H1 (cell line): ENCODE results near the gene SGMS1. TPM values are rescaled to one million over a fixed set of nuclear protein-coding genes. Genes with fewer than 3 reads are reported as not detected.

Experiments used
- CTCF ChIA-PET: fragments of 300-600 bp; sonication (Branson Sonifier 250); formaldehyde crosslinking; loops from one replicate; lab custom pipeline; 2021; ENCODE audit not compliant: partially characterized antibody; lab: Charles Lee
- POLR2A ChIA-PET: fragments of 300-600 bp; sonication (Branson Sonifier 250); formaldehyde crosslinking; loops from one replicate; lab custom pipeline; 2021; ENCODE audit warnings: inconsistent platforms; ENCODE audit not compliant: partially characterized antibody; lab: Charles Lee
- DNase-seq, 2 experiments: peaks; one replicate each; pipeline versions ENCODE4 v3.0.0 to v3.0.0-alpha.2; 2010 to 2022; ENCODE audit warnings: low spot score in 2 of 2, low read depth in 1 of 2, mixed read lengths in 1 of 2
- FAIRE-seq: peaks from 2 replicates; lab custom pipeline; 2011; peaks lifted over from hg19 to GRCh38; lab: Jason Lieb, UNC
- H2AFZ ChIP-seq: 2 replicates; pipeline ENCODE4 v1.8.1; 2012; ENCODE audit warnings: low read length, inconsistent platforms
- H2AK5ac ChIP-seq: 2 replicates; pipeline ENCODE4 v1.6.1; 2013; ENCODE audit warnings: low read depth, low read length
- H2BK120ac ChIP-seq: replicated peaks from 2 replicates; pipeline ENCODE3; 2013; ENCODE audit warnings: low read depth, low read length, inconsistent platforms
- H2BK12ac ChIP-seq: 2 replicates; pipeline ENCODE4 v1.6.1; 2013; ENCODE audit warnings: low read depth, low read length
- H2BK15ac ChIP-seq: 2 replicates; pipeline ENCODE4 v1.6.1; 2013; ENCODE audit warnings: low read length
- H2BK20ac ChIP-seq: 2 replicates; pipeline ENCODE4 v1.6.1; 2013; ENCODE audit warnings: low read length
- H2BK5ac ChIP-seq: 2 replicates; pipeline ENCODE4 v1.6.1; 2013; ENCODE audit warnings: low read depth, low read length
- H3K14ac ChIP-seq: 2 replicates; pipeline ENCODE4 v1.6.1; 2013; ENCODE audit warnings: inconsistent platforms; ENCODE audit not compliant: insufficient read length
- H3K18ac ChIP-seq: 2 replicates; pipeline ENCODE4 v1.6.1; 2013; ENCODE audit warnings: low read length; ENCODE audit errors: extremely low read depth
- H3K23ac ChIP-seq: 2 replicates; pipeline ENCODE4 v1.6.1; 2013; ENCODE audit warnings: inconsistent platforms; ENCODE audit not compliant: insufficient read length
- H3K23me2 ChIP-seq: 2 replicates; pipeline ENCODE4 v1.6.1; 2013; ENCODE audit warnings: low read depth, low read length
- H3K27ac ChIP-seq: 2 replicates; pipeline ENCODE4 v1.6.1; 2011; ENCODE audit warnings: low read depth, low read length, inconsistent platforms
- H3K27me3 ChIP-seq, 4 experiments: replicated peaks in 1 of 4; 1 replicate in 1 of 4; 2 replicates in 3 of 4; pipeline versions ENCODE4 v1.6.1 to v1.8.1; 2011 to 2013; ENCODE audit warnings: low read length in 3 of 4, mild to moderate bottlenecking in 3 of 4, inconsistent platforms in 2 of 4, mixed read lengths in 2 of 4, moderate library complexity in 1 of 4; ENCODE audit not compliant: control insufficient read depth in 3 of 4, insufficient read depth in 3 of 4; ENCODE audit errors: extremely low read depth in 1 of 4
- H3K36me3 ChIP-seq, 4 experiments: 2 replicates each; pipeline versions ENCODE4 v1.6.1 to v1.8.1; 2011 to 2013; ENCODE audit warnings: mild to moderate bottlenecking in 4 of 4, low read length in 3 of 4, moderate library complexity in 2 of 4, control low read depth in 1 of 4, inconsistent platforms in 1 of 4; ENCODE audit not compliant: insufficient read depth in 4 of 4, control insufficient read depth in 2 of 4
- H3K4ac ChIP-seq: replicated peaks from 2 replicates; pipeline ENCODE3; 2013; ENCODE audit warnings: low read length, low read depth, mixed read lengths, inconsistent platforms; ENCODE audit not compliant: insufficient read length
- H3K4me1 ChIP-seq, 4 experiments: replicated peaks in 1 of 4; 1 replicate in 1 of 4; 2 replicates in 3 of 4; pipeline versions ENCODE4 v1.6.1 to v1.8.1; 2011 to 2013; ENCODE audit warnings: low read length in 3 of 4, inconsistent platforms in 2 of 4, mixed read lengths in 1 of 4; ENCODE audit not compliant: insufficient read depth in 4 of 4, control insufficient read depth in 3 of 4
- H3K4me2 ChIP-seq, 2 experiments: 2 replicates each; pipeline versions ENCODE4 v1.6.1 to v1.8.1; 2011 to 2013; ENCODE audit warnings: low read depth in 2 of 2, low read length in 2 of 2, control low read depth in 1 of 2, inconsistent platforms in 1 of 2, mild to moderate bottlenecking in 1 of 2; ENCODE audit not compliant: insufficient read depth in 1 of 2
- H3K4me3 ChIP-seq, 4 experiments: fragments of 200-600, 300-600 bp in 1 of 4; sonication (generic), shearing (Covaris generic), sonication (Bioruptor Twin) in 1 of 4; 2 replicates each; pipeline versions ENCODE4 v1.5.1 to v1.8.1; 2011 to 2016; ENCODE audit warnings: low read length in 4 of 4, low read depth in 3 of 4, control low read depth in 2 of 4, inconsistent platforms in 2 of 4, mild to moderate bottlenecking in 2 of 4, mixed read lengths in 1 of 4, moderate library complexity in 1 of 4; ENCODE audit not compliant: insufficient read depth in 2 of 4; ENCODE audit errors: extremely low read depth in 1 of 4
- H3K56ac ChIP-seq: replicated peaks from 2 replicates; pipeline ENCODE3; 2013; ENCODE audit warnings: low read depth, mild to moderate bottlenecking, mixed read lengths, low read length, inconsistent platforms; ENCODE audit not compliant: insufficient read length
- H3K79me1 ChIP-seq: 2 replicates; pipeline ENCODE4 v1.6.1; 2013; ENCODE audit warnings: low read depth, low read length, control low read depth
- H3K79me2 ChIP-seq, 2 experiments: 2 replicates each; pipeline versions ENCODE4 v1.6.1 to v1.8.1; 2012 to 2013; ENCODE audit warnings: low read length in 2 of 2, mild to moderate bottlenecking in 2 of 2, inconsistent platforms in 1 of 2; ENCODE audit not compliant: insufficient read depth in 2 of 2, control insufficient read depth in 1 of 2
- H3K9ac ChIP-seq, 4 experiments: replicated peaks in 1 of 4; 1 replicate in 1 of 4; 2 replicates in 3 of 4; pipeline versions ENCODE4 v1.6.1 to v1.8.1; 2011 to 2013; ENCODE audit warnings: low read depth in 3 of 4, low read length in 3 of 4, control low read depth in 2 of 4, mild to moderate bottlenecking in 2 of 4, moderate library complexity in 2 of 4, inconsistent platforms in 1 of 4; ENCODE audit errors: extremely low read depth in 1 of 4
- H3K9me3 ChIP-seq, 2 experiments: 2 replicates each; pipeline versions ENCODE4 v1.6.1 to v1.8.1; 2012 to 2013; ENCODE audit warnings: mild to moderate bottlenecking in 2 of 2, moderate library complexity in 2 of 2, control low read depth in 1 of 2, inconsistent platforms in 1 of 2, low read depth in 1 of 2, low read length in 1 of 2, mixed read lengths in 1 of 2; ENCODE audit not compliant: insufficient read depth in 2 of 2
- H4K20me1 ChIP-seq, 2 experiments: replicated peaks in 1 of 2; 2 replicates each; pipeline versions ENCODE3 to v1.8.1; 2011 to 2013; ENCODE audit warnings: inconsistent platforms in 2 of 2, low read length in 2 of 2, mild to moderate bottlenecking in 1 of 2; ENCODE audit not compliant: insufficient read depth in 2 of 2, control insufficient read depth in 1 of 2
- H4K5ac ChIP-seq: 2 replicates; pipeline ENCODE4 v1.6.1; 2013; ENCODE audit warnings: low read length, low read depth, mixed read lengths, inconsistent platforms; ENCODE audit not compliant: insufficient read length
- H4K8ac ChIP-seq: 2 replicates; pipeline ENCODE4 v1.8.0; 2013; ENCODE audit warnings: mild to moderate bottlenecking, moderate library complexity, low read length, inconsistent platforms; ENCODE audit not compliant: insufficient read depth; ENCODE audit errors: extremely low read depth
- H4K91ac ChIP-seq: replicated peaks from 2 replicates; pipeline ENCODE3; 2013; ENCODE audit warnings: low read length, mixed read lengths, inconsistent platforms; ENCODE audit not compliant: insufficient read length
- MAFK ChIP-seq: IDR thresholded peaks from 2 replicates; pipeline ENCODE4 v1.6.1; 2012; ENCODE audit warnings: low read depth, mild to moderate bottlenecking, improper control_type of control experiment, low read length
- PHF8 ChIP-seq: fragments of 200-600 bp; sonication (generic); conservative IDR thresholded peaks from 2 replicates; pipeline ENCODE4 v1.7.1; 2012; ENCODE audit warnings: low read depth, mild to moderate bottlenecking, inconsistent platforms, low read length, moderate library complexity
- SIRT6 ChIP-seq: IDR thresholded peaks from one replicate; pipeline ENCODE4 v1.7.1; 2012; ENCODE audit warnings: low read length, inconsistent platforms
- WGBS, 2 experiments: shearing (Covaris generic) in 1 of 2; methylation state at CpG; one replicate each; pipeline versions ENCODE4 v1.1.6 to v1.1.7; 2013 to 2015; ENCODE audit warnings: low lambda C conversion rate in 2 of 2, mixed read lengths in 2 of 2, inconsistent platforms in 1 of 2, low coverage in 1 of 2, missing lambda C conversion rate in 1 of 2; ENCODE audit not compliant: insufficient replicate concordance in 2 of 2, insufficient coverage in 1 of 2, insufficient read length in 1 of 2; ENCODE audit errors: extremely low coverage in 1 of 2, missing lambda C conversion rate in 1 of 2; 5-methylcytosine and 5-hydroxymethylcytosine counted together
- polyA plus RNA-seq, 7 experiments: library from polyadenylated mRNA; depleted of rRNA in 3 of 7; stranded (reverse) in 5 of 7; unstranded in 2 of 7; fragments of >200 nt in 5 of 7; fragments of 200-250 nt in 2 of 7; gene quantifications; 1 replicate in 5 of 7; 2 replicates in 1 of 7; 4 replicates in 1 of 7; pipeline versions ENCODE4 v1.2.1 to v1.2.3, GENCODE V29; 2011 to 2013; ENCODE audit warnings: missing spikeins in 2 of 7, mixed read lengths in 2 of 7
- total RNA-seq: library from RNA; stranded (reverse); fragmentation: NEBNext Ultra II Directional; extraction: Animal tissue kit (Norgen Biotek cat#: 25700); gene quantifications from 2 replicates; pipeline ENCODE4 v1.2.1, GENCODE V29; 2021

The SGMS1 gene
- total and polyA plus RNA-seq, 2 of the 8 experiments (the other 6 are each of a cell fraction or from before 2014, with no cell fraction given) = 6.0 to 15.6 TPM

DNA sequence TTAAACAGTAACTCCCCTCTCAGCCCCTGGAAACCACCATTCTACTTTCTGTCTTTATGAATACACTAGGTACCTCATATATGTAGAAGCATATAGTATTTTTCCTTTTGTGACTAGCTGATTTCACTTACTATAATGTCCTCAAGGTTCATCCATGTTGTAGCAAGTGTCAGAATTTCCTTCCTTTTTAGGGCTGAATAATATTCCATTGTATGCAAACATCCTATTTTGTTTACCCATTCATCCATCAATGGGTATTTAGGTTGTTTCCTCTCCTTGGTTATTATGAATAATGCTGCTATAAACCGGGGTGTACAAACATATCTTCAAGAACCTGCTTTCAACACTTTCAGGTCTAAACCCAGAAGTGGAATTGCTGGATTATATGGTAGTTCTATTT is 125.3 kb downstream of the SGMS1 start:
- H3K9me3 ChIP-seq = no peaks in the 10 kb centered on the region

More for the DNA sequence above, 125.3 kb downstream of the SGMS1 start:
- H4K91ac ChIP-seq = no peak overlapping the region
- no peak overlapping the region for H3K9ac ChIP-seq
- TF ChIP-seq PHF8 (no peak), SIRT6 (no peak), MAFK (no peak)
- 0 out of 2 replicates have a peak, but pooled peaks cover 2% of the 10 kb centered on the region for H3K79me1 ChIP-seq
- no peaks in the 10 kb centered on the region for H3K27me3 ChIP-seq
- H2BK15ac ChIP-seq = no peak overlapping the region
- no peak overlapping the region for H2BK20ac ChIP-seq
- H3K36me3 ChIP-seq = no peaks in the 10 kb centered on the region
- H3K4me3 ChIP-seq = no peak overlapping the region
- H2BK5ac ChIP-seq = no peak overlapping the region
- CTCF ChIA-PET = no interaction called here
- H3K56ac ChIP-seq = no peak overlapping the region
- no peak overlapping the region for H3K14ac ChIP-seq
- H3K79me2 ChIP-seq = peaks cover 0 to 3% of the 10 kb centered on the region in 2 experiments; a peak in 1 of 4 replicates
- no peak overlapping the region for H2BK120ac ChIP-seq
- POLR2A ChIA-PET = no interaction called here
- H2AFZ ChIP-seq = no peak overlapping the region
- peaks cover 0 to 7% (median 3%) of the 10 kb centered on the region in 4 experiments; a peak in 4 of 7 replicates for H3K4me1 ChIP-seq
- DNase-seq = no peak
- H2AK5ac ChIP-seq = no peak overlapping the region
- no peak for FAIRE-seq
- H3K27ac ChIP-seq = no peak overlapping the region
- no peak overlapping the region for H3K4ac ChIP-seq
- WGBS, 2 experiments = 96% methylated on average over 1 of the region's 1 CpG; no CpG with 5 or more reads in 1 of the 2 experiments
- H4K20me1 ChIP-seq = no peaks in the 10 kb centered on the region
- H4K8ac ChIP-seq = no peak overlapping the region
- H4K5ac ChIP-seq = no peak overlapping the region
- no peak overlapping the region for H3K18ac ChIP-seq
- no peak overlapping the region for H2BK12ac ChIP-seq
- no peak overlapping the region for H3K23ac ChIP-seq
- no peaks in the 10 kb centered on the region; the same call in 1 of the 2 replicates for H3K23me2 ChIP-seq
- H3K4me2 ChIP-seq = no peak overlapping the region
